Keratinocyte (primary cell): ENCODE results near the gene HNRNPA1.

Source experiments
- EZH2 ChIP-seq: IDR thresholded peaks from one replicate; pipeline ENCODE4 v1.6.1; 2012; ENCODE audit warnings: inconsistent platforms, mild to moderate bottlenecking, low read length, moderate library complexity
- TF ChIP-seq, protein P1 (sequence below), 3 experiments: IDR thresholded peaks in 1 of 3; conservative IDR thresholded peaks in 1 of 3; optimal IDR thresholded peaks in 1 of 3; 2 replicates in 2 of 3; 3 replicates in 1 of 3; pipeline versions ENCODE3 to v1.5.1; 2011; ENCODE audit warnings: low read length in 3 of 3, mild to moderate bottlenecking in 3 of 3, moderate library complexity in 2 of 3, control low read depth in 1 of 3, inconsistent platforms in 1 of 3; ENCODE audit not compliant: insufficient read depth in 2 of 3; ENCODE audit errors: extremely low read depth in 1 of 3

DNA sequence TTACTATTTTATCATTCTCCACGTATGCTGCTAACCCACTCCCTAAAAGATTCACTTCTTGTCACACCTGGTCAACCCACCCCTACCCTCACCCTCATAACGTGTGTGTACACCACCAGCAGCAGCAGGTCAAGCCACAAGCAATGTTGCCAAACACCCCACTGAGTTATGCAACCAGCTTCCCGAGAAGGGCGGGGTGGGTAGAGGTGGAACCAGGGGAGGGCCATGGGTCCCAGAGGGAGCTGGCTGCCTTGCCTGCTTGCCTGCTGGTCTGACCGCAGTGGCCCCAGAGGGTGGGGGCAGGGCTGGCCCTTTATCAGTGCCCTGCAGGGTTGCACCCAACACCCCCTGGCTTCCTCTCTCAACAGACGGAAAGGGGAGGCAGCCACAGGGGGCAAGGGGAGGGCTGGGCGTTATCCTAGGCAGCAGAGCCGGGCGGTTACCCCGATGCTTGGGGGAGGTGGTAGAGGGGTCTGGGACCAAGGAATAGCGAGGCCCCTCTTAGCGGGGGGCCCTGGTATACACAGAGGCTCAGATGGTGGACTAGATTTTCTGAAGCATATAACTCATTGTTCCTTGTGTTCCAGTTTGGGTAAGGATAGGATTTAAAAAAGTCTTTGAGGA lies 23.8 kb downstream of the HNRNPA1 start:
- TF ChIP-seq, protein P1, sequence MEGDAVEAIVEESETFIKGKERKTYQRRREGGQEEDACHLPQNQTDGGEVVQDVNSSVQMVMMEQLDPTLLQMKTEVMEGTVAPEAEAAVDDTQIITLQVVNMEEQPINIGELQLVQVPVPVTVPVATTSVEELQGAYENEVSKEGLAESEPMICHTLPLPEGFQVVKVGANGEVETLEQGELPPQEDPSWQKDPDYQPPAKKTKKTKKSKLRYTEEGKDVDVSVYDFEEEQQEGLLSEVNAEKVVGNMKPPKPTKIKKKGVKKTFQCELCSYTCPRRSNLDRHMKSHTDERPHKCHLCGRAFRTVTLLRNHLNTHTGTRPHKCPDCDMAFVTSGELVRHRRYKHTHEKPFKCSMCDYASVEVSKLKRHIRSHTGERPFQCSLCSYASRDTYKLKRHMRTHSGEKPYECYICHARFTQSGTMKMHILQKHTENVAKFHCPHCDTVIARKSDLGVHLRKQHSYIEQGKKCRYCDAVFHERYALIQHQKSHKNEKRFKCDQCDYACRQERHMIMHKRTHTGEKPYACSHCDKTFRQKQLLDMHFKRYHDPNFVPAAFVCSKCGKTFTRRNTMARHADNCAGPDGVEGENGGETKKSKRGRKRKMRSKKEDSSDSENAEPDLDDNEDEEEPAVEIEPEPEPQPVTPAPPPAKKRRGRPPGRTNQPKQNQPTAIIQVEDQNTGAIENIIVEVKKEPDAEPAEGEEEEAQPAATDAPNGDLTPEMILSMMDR (optimal IDR thresholded peaks at IDR 0.05 in 1 of 3, IDR thresholded peaks at IDR 0.05 in 1 of 3, conservative IDR thresholded peaks at IDR 0.05 in 1 of 3; ENCODE audit: extremely low read depth in 1 of 3, insufficient read depth in 2 of 3, low read length in 3 of 3): no peak
- no peak for TF ChIP-seq EZH2
